ENCODE results near the gene DYNC2I2. TPM values are rescaled to one million over a fixed set of nuclear protein-coding genes. Genes with fewer than 3 reads are reported as not detected.

DYNC2I2 gene
- total RNA-seq, 2 experiments from 2014 or later = 24.3 to 25.6 TPM

DNA sequence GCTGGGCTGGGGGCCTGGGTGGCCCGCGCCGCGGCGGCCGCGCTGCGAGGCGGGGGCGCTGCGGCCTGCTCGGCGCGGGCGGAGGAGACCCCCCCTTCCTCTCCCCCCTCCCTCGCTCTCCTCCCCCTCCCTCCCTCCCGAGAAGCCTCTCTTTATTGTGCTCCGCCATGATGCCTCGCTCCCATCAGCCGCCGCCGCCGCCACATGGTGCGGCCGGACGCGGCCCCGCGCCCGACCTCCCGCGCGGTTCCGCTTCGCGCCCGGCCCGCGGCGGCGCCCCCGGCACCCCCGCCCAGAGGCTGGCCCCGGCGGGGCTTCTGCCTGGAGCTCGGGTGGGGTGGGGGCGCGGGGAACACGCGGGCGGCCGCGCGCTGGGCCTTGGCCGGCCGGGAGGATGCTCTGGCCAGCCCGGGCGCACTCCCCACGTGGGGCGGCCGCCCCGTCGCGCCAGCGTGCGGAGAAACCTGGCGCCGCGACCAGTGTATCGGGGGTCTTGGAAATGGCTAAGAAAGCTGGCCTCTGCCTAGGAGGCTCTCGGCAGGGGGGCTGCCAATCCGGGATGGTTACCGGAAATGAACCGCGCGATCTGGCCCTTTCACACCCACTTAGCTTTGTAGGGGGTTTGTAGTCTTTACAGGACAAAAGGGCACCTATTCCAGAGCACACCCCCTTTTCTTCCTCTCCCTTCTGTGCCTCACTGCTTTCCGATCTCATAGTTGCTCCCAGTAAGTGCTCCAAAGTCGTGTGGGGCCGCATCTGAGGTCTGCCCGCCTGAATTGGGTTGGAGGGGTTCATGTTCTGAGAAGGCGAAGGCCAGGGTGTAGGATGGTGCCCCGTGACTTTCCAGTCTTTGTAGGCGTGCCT, 33.4 kb upstream of the DYNC2I2 start:
- DNase-seq (peak; percentile 57), ATAC-seq (no peak)
- intact Hi-C loops (cut with micrococcal nuclease) = no loop called here
- H3K4me3 Mint-ChIP-seq = peak overlapping the region; percentile 88
- H3K27me3 Mint-ChIP-seq = no peaks in the 10 kb centered on the region
- POLR2A ChIA-PET = interaction anchor here (0.6 to 3.4 kb wide), 12 partner anchors 7 to 208 kb away, joined by 3 to 16 read pairs (median 4); partner anchors contain the start of genes ENDOG and ZER1
- CTCF ChIA-PET = interaction anchor here (4.5 kb wide), 1 partner anchor 11 kb away, joined by 29 read pairs; the partner anchor contains the start of gene PKN3
- no peaks in the 10 kb centered on the region for H3K9me3 Mint-ChIP-seq
- TF ChIP-seq, protein P1, sequence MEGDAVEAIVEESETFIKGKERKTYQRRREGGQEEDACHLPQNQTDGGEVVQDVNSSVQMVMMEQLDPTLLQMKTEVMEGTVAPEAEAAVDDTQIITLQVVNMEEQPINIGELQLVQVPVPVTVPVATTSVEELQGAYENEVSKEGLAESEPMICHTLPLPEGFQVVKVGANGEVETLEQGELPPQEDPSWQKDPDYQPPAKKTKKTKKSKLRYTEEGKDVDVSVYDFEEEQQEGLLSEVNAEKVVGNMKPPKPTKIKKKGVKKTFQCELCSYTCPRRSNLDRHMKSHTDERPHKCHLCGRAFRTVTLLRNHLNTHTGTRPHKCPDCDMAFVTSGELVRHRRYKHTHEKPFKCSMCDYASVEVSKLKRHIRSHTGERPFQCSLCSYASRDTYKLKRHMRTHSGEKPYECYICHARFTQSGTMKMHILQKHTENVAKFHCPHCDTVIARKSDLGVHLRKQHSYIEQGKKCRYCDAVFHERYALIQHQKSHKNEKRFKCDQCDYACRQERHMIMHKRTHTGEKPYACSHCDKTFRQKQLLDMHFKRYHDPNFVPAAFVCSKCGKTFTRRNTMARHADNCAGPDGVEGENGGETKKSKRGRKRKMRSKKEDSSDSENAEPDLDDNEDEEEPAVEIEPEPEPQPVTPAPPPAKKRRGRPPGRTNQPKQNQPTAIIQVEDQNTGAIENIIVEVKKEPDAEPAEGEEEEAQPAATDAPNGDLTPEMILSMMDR (IDR thresholded peaks at IDR 0.05) = no peak
- H3K27ac Mint-ChIP-seq = peak overlapping the region; percentile 95
- H3K4me1 Mint-ChIP-seq (ENCODE audit: low read depth) = peaks cover 58% of the 10 kb centered on the region
- H3K36me3 Mint-ChIP-seq (ENCODE audit: low read depth) = peaks cover 47% of the 10 kb centered on the region

DNA sequence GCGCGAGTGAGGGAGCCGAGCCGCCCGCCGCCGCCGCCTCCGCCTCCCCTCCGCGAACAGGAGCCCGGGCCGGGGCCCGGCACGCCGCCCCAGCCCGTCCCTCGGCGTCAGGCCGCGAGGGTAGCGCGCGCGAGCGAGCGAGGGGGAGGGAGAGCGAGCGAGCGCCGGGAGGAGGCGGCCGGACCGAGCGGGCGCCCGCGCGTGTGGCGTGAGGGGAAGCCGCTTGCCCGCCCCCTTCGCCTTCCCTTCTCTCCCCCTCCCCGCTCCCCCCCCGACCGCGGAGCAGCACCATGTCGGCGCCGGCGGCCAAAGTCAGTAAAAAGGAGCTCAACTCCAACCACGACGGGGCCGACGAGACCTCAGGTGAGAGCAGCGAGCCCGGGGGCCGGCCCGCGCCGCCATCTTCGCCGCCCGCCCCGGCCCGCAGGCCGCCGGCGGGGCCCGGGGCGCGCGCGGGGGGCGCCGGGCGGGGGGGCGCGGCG, 32.7 kb upstream of the DYNC2I2 start:
- TF ChIP-seq, protein P1 (IDR thresholded peaks at IDR 0.05) = no peak
- Mint-ChIP-seq H3K9me3 (no peaks in the 10 kb centered on the region), H3K4me3 (peak overlapping the region; percentile 51), H3K36me3 (ENCODE audit: low read depth) (peaks cover 44% of the 10 kb centered on the region), H3K4me1 (ENCODE audit: low read depth) (peaks cover 62% of the 10 kb centered on the region), H3K27ac (peak overlapping the region; percentile 66), H3K27me3 (no peaks in the 10 kb centered on the region)
- ATAC-seq (peak; percentile 0), DNase-seq (peak; percentile 57)
- intact Hi-C loops (cut with micrococcal nuclease) = no loop called here
- POLR2A ChIA-PET = interaction anchor here (0.5 to 3.4 kb wide), 13 partner anchors 8 to 888 kb away, joined by 3 to 16 read pairs (median 4); partner anchors contain the start of genes ENDOG and ZER1
- CTCF ChIA-PET = no interaction called here

DNA sequence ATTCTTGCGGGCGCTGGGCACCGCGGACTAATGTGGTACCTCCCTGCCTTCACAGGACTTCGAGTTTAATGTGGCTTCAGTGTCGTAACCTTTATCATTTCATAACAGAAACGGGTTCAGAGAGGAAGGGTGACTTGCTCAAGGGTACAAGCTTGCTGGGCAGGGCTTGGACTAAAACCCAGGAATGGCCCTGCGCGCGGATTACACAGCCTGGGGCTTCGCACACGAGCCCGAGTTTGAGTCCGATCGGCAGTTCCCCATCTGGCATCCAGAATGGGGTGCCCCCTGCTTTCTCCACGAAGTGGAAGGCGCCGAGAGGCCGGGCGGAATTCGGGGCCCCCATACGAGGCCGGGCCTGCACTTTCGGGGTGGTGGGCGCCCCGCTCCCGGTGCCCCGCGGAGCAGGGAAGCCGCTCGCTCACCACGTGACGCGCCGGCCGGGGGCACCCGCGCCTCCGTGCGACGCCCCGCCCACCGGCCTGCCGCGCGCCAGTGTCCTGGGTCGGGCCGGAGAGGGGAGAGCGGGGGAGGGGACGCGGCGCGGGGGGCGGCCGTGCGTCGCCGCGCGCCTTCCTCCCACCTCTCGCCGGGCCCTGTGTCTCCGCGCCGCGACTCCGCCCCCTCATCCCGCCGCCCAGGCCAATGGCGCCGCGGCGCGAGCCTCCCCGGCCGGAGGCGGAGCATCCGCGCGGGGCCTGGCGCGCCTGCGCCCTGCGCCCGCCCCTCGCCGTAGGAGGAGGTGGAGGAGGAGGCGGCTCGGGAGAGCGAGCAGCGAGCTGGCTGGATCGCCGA, 32.0 kb upstream of the DYNC2I2 start, which contains the start of gene SET:
SET (plus strand) TSS at position 722 of the 792 bp plus-strand sequence. CDS start 361 bp downstream, outside the sequence.
- intact Hi-C loops (cut with micrococcal nuclease) = no loop called here
- CTCF ChIA-PET = interaction anchor here (1.1 kb wide), 1 partner anchor 36 kb away, joined by 3 read pairs; no protein-coding TSS in a partner anchor
- no peaks in the 10 kb centered on the region for H3K27me3 Mint-ChIP-seq
- no peaks in the 10 kb centered on the region for H3K9me3 Mint-ChIP-seq
- POLR2A ChIA-PET = interaction anchor here (0.5 to 3.4 kb wide), 9 partner anchors 9 to 887 kb away, joined by 3 to 16 read pairs (median 4); partner anchors contain the start of gene ENDOG
- H3K4me3 Mint-ChIP-seq = peak within 1 kb of the TSS; percentile 98
- H3K36me3 Mint-ChIP-seq (ENCODE audit: low read depth) = peaks cover 40% of the 10 kb centered on the region
- TF ChIP-seq, protein P1 (IDR thresholded peaks at IDR 0.05) = no peak
- H3K4me1 Mint-ChIP-seq (ENCODE audit: low read depth) = peaks cover 60% of the 10 kb centered on the region
- ATAC-seq (peak; percentile 78), DNase-seq (peak; percentile 94)
- peak within 1 kb of the TSS; percentile 98 for H3K27ac Mint-ChIP-seq

DNA sequence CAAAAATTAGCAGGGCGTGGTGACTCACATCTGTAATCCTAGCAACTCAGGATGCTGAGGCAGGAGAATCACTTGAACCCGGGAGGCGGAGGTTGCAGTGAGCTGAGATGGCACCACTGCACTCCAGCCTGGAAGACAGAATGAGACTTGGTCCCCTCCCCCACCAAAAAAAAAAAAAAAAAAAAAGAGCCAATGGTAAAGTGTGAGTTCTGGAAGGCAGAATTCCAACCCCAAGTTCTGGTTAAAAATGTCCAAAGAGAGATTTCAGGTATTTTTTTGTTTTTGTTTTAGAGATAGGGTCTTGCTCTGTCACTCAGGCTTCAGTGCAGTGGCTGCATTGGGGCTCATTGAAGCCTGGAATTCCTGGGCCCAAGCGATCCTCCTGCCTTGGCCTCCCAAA, 30.8 kb upstream of the DYNC2I2 start:
- Mint-ChIP-seq H3K27me3 (no peaks in the 10 kb centered on the region), H3K27ac (peak overlapping the region; percentile 98), H3K4me3 (peak overlapping the region; percentile 98), H3K36me3 (ENCODE audit: low read depth) (peaks cover 34% of the 10 kb centered on the region), H3K4me1 (ENCODE audit: low read depth) (peaks cover 55% of the 10 kb centered on the region), H3K9me3 (no peaks in the 10 kb centered on the region)
- no peak for DNase-seq
- POLR2A ChIA-PET = interaction anchor here (3.0 kb wide), 1 partner anchor 10 kb away, joined by 16 read pairs; no protein-coding TSS in a partner anchor
- intact Hi-C loops (cut with micrococcal nuclease) = no loop called here
- TF ChIP-seq, protein P1 (IDR thresholded peaks at IDR 0.05) = no peak
- ATAC-seq = no peak
- CTCF ChIA-PET = no interaction called here
